GM21576 (cell line): ENCODE measurements around the gene TAOK3.
A peak's percentile ranks its signal among the peaks of the same experiment; 100 is the strongest.
"Not testable (repeated sequence)": the region's sequence is repeated elsewhere in the genome, so short reads cannot be mapped to it uniquely, and the experiment has no call there.

Source experiments
- ATAC-seq: cut with Tn5 transposase; IDR thresholded peaks from one replicate; pipeline ENCODE4 v1.9.1; 2021; ENCODE audit warnings: mild to moderate bottlenecking, moderate library complexity; ENCODE audit not compliant: unreplicated experiment

TAOK3 gene

DNA sequence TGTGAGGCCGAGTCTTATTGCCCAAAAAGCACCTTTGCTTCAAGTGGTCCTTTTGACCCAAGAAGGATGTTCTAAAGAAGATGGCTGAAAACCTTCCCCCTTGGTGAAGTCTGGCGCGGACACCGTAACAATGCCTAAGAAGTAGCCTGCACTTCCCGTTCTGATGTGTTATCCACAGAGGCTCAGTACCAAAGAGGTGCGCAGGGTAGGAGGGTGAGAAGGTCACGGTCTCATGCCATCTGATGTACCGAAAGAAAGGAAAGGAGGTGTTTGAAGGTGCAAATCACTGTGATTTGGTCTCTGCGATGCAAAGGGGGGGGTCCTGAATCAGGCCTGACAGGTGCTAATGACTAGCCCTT lies 226.9 kb downstream of the TAOK3 start:
- no peak for ATAC-seq

DNA sequence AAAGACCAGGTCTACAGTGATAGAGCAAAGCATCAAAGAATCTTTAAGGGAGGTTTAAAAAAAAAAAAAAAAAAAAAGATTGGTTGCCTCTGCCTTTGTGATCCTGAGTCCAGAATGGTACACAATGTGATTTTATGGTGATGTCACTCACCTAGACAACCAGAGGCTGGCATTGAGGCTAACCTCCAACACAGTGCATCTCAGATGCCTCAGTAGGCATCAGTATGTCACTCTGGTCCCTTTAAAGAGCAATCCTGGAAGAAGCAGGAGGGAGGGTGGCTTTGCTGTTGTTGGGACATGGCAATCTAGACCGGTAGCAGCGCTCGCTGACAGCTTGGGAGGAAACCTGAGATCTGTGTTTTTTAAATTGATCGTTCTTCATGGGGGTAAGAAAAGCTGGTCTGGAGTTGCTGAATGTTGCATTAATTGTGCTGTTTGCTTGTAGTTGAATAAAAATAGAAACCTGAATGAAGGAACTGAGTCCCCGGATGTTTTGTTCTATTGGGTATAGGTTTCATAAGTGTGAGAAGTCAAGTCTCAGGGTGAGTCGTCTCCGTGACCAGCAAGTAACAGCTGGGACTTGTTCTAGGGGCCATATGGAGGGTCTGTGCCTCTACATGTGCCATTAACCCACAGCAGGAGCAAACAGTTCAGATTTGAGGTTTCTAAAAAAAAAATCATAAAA lies 227.5 kb downstream of the TAOK3 start:
- peak; percentile 56 for ATAC-seq

DNA sequence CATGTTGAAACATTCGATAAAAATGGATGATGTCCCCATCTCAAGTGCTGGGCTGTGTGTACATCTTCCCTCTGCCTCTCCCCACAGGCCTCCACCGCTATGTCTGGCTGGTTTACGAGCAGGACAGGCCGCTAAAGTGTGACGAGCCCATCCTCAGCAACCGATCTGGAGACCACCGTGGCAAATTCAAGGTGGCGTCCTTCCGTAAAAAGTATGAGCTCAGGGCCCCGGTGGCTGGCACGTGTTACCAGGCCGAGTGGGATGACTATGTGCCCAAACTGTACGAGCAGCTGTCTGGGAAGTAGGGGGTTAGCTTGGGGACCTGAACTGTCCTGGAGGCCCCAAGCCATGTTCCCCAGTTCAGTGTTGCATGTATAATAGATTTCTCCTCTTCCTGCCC lies 228.2 kb downstream of the TAOK3 start:
- ATAC-seq: no peak

DNA sequence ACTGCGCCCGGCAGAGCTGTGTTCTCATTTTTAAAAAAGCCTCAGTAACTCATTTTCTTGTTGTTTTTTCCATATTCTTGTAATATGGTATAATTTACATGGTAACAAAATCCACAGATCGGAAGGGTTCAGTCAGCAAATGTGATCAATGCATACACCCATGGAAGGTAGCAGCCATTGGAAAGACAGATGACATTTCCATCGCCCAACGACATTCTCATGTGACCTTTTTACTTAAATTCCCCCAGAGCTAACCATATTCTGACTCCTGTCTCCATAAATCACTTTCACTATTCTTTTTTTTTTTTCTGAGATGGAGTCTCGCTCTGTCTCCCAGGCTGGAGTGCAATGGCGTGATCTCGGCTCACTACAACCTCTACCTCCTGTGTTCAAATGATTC lies 231.9 kb downstream of the TAOK3 start:
- ATAC-seq: no peak

DNA sequence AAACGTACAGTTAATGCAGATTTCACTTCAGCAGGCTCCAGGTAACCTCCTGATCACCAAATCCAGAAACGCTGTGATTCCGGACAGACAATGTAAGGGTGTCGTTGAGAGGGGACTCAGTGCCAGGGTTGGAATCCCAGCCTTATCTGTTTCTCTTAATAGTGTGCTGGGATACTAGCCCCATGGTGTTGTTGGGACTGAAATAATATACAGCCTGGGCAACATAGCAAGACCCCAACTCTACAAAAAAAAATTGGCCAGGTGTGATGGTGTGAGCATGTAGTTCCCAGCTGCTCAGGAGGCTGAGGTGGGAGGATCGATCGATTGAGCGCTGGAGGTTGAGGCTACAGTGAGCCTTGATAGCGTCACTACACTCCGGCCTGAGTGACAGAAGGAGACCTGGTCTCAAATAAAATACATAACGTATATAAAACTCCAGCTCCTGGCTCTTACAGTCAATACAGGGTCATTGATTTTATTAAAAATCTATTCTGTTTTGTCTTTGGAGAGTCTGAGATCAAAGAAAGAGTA lies 235.5 kb downstream of the TAOK3 start:
- ATAC-seq: no peak

DNA sequence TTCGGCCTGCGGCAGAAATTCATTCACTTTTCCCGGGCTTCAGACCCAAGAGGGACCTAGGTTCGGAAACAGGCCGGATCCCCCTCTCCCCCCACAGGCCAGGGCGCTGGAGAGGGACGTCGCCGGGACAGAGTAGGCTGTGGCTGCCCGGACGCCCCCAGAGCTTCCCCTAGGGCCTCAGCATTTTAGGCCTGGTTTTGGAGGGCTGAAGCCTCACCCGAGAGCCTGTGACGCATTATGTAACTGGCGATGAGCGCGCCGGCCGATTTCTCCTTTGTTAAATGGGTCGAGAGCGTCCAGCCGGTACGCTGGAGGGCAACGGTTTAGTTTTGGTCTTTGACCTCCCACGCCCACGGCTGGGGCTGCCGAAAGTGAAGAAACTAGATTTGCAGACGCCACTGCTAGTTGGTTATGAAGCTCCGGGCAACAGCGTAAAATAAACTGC lies 236.1 kb downstream of the TAOK3 start:
- peak; percentile 25 for ATAC-seq

DNA sequence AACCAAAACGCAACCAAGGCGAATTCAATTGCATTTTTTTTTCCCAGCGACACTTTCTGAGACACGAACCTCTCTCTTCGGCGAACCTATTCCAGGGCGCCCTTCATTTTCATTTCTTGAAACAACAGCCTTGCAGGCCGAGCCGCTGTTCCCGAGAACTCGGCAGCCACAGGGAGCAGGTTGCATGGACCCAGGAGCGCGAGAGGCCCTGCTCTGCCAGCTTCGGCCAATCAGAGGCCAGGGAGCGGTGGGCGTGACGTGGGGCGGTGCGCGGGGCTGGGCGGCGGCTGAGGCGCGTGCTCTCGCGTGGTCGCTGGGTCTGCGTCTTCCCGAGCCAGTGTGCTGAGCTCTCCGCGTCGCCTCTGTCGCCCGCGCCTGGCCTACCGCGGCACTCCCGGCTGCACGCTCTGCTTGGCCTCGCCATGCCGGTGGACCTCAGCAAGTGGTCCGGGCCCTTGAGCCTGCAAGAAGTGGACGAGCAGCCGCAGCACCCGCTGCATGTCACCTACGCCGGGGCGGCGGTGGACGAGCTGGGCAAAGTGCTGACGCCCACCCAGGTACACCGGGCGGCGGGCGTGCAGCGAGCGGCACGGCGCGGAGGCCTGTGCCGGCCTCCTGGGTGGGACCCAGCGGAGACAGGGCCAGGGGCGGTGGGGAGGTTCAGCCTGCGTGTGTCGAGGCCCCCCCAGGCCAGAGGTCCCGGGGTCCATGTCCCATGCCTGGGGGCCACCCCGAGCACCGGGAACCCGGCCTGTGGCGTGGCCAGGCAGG lies 236.7 kb downstream of the TAOK3 start, which contains the start of gene PEBP1:
Gene PEBP1, plus strand, starts transcription at position 337 of the 771 bp plus-strand sequence. Its CDS starts 86 bp downstream, at position 423.
- peak; percentile 98 for ATAC-seq

DNA sequence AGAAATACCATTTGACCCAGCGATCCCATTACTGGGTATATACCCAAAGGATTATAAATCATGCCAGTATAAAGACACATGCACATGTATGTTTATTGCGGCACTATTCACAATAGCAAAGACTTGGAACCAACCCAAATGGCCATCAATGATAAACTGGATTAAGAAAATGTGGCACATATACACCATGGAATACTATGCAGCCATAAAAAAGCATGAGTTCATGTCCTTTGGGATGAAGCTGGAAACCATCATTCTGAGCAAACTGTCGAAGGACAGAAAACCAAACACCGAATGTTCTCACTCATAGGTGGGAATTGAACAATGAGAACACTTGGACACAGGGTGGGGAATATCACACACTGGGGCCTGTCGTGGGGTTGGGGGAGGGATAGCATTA lies 243.3 kb downstream of the TAOK3 start:
- ATAC-seq: not testable (repeated sequence)

DNA sequence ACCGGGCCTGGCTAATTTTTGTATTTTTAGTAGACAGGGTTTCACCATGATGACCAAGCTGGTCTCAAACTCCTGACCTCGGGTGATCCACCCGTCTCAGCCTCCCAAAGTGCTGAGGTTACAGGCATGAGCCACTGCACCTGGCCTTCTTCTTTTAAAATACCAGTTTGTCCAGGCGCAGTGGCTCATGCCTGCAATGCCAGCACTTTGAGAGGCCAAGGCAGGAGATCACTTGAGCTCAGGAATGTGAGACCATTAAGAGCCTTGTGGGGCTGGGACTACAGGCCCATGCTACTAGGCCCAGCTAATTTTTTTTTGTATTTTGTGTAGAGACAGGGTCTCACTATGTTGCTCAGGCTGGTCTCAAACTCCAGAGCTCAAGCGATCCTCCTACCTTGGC lies 244.8 kb downstream of the TAOK3 start:
- ATAC-seq: no peak

DNA sequence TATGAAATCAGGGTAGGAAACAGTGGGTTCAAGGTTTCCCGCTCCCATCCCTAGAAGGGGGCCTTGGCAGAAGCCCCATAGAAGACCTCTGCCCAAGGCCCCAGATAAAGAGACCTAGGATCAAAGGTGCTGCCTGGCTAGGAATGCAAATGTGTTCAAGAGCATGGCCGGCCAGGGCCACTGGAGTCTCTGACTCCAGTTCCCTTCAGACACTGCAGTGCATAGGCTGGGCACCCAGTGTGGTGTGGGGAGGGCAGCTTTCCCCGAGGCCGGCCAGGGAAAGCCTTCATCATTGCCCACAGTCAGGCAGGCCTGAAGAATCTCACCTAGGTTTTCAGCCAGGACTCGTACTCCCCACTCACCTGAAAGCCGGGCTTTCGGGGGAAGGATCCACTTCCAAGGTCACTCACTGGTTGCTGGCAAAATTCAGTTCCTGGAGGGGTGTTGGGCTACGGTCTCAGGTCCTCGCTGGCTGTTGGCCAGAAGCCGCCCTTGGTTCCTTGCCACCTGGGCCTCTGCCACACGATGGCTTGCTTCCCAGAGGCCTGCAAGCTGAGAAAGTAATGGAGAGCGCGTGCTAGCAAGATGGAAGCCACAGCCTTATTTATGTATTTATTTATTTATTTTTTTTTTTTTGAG lies 246.5 kb downstream of the TAOK3 start:
- no peak for ATAC-seq

DNA sequence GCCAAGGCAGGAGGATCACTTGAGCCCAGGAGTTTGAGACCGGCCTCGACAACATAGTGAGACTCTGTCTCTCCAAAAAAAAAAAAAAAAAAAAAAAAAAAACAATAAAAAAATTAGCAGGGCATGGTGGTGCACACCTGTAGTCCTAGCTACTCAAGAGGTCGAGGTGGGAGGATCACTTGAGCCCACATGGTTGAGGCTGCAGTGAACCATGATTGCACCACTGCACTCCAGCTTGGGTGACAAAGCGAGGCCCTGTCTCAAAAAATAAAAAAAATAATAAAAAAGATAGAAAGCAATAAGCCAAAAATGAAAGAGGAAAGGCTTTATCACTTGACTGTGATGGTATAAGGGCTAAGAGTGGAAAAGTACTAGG lies 247.0 kb downstream of the TAOK3 start:
- no peak for ATAC-seq

DNA sequence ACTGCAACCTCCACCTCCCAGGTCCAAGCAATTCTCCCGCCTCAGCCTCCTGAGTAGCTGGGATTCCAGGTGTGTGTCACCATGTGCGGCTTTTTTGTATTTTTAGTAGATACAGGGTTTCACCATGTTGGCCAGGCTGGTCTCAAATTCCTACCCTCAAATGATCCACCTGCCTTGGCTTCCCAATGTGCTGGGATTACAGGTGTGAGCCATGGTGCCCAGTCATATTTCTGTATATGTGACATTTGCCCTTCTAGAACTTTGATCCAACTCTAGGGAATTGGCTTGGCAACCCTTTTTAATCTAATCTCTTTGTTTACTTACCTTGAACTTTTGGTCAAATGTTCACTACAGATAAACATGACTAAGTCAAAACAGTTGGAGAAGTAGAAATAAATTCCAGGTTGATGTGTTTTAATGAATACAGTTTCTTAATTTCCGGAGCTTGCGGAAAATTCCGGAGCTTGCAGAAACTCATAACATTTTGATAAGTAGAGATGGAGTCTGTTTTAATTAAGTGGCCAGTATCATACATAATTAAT lies 248.3 kb downstream of the TAOK3 start:
- no peak for ATAC-seq

DNA sequence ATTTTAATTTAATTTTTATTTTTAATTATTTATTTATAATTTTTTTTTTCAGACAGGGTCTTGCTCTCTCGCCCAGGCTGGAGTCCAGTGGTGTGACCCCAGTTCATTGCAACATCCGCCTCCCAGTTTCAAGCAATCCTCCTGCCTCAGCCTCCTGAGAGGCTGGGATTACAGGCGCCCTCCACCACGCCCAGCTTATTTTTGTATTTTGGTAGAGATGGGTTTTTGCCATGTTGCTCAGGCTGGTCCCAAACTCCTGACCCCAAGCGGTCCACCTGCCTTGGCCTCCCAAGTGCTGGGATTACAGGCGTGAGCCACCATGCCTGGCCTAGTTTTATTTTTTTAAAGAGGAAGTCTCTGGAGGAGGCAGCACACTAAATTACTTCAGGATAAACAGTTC lies 250.4 kb downstream of the TAOK3 start:
- ATAC-seq: no peak

DNA sequence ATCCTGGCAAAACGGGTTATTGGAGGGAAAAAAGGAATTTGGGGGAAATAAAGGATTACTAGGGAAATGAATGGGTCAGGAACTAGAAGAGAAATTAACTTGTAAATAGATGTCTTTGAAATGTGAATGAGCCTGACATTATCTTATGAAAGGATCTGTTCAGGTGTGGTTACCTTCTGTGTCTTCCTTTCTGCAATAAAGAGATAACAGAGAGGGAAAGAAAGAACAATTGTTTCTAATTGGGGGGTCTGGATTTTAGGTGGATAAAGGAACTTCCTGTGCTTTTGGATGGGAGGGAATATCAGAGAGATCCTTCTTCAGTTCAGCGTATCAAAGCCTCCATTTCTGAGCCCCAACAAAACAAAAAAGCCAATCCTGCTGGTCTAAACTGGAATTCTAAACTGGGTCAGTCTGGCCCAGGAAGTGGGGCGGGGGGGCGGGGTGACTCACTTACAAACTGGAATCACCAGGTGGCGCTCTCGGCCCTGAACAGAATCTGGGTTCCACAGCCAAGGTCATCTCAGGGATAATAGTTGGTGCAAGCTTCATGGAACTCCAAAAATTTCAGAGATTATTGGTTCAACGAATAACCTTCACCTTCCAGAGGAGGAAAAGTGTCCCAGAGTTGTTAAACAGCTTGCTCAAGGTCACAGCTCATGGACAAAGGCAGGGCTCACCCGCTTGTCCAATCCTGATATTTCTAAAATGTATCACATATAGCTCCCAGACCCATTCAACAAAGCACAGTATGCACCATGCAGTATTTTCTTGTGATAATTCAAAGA lies 251.9 kb downstream of the TAOK3 start:
- ATAC-seq: peak; percentile 76

DNA sequence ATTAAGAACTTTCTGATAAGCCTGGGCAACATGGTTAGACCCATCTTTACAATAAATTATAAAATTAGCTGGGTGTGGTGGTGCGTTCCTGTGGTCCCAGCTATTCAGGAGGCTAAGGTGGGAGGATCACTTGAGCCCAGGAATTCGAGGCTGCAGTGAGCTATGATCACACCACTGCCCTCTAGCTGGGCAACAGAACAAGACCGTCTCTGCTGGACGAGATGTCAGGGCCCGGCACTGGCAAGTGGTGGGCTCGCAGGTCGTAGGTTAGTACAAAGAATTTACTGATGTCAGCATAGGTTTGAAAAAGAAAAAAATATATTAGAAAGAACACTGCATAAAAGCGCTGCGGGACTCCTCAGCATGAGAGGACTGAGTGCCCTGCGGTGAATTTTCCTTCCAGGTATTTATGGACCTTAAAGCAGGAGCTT lies 253.2 kb downstream of the TAOK3 start:
- ATAC-seq: no peak

DNA sequence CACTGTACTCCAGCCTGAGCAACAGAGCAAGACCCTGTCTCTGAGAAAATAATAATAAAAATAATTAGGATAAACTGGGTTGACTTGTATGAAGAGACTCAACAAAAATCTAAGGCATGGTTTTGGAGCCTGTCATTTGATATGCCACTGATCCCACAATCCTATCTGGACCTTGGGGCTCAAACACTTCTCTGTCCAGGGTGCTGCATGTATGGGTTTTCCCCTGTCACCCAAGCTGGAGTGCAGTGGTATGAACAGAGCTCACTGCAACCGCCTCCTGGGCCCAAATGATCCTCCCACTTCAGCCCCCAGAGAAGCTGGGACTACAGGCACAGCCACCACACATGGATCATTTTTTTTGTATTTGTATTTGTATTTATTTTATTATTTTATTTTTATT lies 263.6 kb downstream of the TAOK3 start:
- ATAC-seq: no peak

DNA sequence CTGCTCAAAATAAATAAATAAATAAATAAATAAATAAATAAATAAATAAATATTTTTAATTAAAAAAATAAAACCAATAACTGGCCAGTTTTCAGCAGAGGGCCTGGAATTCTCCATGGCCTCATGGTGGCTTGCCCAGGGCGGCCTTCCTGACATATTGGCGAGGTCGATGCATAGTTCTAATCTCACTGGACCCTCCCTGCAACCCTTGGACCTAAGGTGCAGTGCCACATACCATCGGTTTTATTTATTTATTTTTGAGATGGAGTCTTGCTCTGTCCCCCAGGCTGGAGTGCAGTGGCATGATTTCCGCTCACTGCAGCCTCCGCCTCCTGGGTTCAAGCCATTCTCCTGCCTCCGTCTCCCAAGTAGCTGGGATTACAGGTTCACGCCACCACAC lies 265.0 kb downstream of the TAOK3 start:
- no peak for ATAC-seq

DNA sequence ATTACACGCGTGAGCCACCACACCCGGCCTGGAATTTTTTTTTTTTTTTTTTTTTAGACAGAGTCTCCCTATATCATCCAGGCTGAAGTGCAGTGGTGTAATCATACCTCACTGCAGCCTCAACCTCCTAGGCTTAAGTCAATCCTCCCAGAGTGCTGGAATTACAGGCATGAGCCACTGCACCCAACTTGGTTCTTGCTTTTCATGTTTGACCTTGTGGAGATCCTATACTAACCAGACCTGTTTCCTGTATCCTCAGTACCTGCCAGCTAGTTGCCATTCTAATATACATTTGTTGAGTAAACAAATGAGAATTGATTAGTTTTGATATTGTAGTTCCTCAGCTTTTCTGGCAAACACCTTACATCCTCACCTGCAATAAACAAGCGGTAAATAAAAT lies 265.7 kb downstream of the TAOK3 start:
- ATAC-seq: no peak

DNA sequence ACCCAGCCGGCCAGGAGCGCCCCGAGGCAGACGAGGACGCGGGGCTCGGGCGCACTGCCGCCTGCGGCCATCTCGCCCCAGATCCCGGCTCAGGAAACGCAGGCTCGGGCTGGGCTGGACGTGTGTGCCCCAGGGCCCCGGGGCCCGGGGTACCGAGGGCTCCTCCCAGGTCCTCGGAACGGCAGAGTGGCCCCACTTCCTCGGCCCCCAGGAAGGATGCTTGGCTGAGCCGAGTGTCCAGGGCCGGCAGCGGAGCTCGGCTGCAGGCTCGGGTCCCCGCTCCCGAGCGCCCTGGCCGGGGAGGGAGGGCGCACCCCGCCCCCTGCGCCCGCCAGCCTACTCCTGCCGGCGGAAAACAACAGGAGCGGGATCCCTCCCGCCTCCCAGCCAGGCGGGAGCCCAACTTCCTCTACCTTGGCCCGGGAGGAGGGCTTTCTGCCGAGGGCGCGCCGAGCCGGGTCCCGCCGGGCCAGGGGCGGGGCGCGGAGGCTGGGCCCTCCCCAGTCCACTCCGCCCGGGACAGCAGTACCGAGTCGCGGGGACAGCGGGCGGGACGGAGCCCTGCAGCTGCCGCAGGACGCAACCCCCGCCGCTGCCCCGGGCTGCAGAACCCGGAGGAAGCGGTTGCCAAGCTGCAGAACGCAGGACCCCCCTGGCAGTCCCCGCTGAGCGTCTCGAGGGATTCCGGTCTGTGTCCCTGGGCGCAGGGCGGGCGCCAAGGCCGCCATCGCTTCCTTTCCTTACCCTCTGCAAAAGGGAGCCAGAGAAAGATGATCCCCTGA lies 268.9 kb downstream of the TAOK3 start, which contains the start of gene VSIG10:
Gene VSIG10, minus strand, starts transcription at position 411 of the 782 bp plus-strand sequence. Its CDS starts 340 bp downstream, at position 71.
- no peak for ATAC-seq

DNA sequence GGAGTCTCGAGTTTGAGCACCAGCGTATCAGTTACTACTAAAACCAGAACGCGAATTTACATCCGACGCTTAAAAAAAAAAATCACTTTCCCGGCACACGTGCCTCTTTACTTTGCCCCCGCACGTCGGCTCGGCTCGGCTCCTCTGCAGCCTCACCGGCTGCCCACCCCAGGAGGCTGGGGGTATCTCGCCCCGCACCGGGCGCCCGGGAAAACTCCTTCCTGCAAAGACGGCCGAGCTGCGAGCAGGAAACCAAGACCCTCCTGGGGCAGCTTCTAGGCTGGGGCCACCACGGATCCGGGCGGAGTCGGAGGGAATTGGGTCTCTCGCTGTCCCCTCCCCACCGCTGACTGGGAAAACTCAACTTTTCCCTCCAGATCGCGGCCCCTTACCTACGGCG lies 269.5 kb downstream of the TAOK3 start:
- ATAC-seq: no peak
